Measurements from ENCODE around the gene DTWD1.

DNA sequence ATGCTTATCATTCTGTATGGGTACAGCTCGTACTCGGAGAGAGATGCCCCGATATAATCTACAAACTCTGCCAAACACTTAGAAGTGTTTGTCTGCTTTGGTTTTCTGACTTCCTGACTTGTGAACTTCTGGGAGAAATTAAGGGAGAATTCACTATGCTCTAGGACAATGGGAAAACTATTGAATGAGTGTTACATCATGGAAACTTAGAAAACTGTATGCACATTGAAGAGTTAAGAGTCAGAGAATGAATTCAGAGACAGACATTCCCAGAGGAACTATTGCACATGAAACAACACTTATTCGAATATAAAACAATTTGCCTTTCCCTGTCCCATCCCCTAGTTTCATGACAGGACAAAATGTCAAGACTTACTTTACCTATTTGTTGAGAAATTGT, 57.8 kb downstream of the DTWD1 start:
- TF ChIP-seq, protein P1, sequence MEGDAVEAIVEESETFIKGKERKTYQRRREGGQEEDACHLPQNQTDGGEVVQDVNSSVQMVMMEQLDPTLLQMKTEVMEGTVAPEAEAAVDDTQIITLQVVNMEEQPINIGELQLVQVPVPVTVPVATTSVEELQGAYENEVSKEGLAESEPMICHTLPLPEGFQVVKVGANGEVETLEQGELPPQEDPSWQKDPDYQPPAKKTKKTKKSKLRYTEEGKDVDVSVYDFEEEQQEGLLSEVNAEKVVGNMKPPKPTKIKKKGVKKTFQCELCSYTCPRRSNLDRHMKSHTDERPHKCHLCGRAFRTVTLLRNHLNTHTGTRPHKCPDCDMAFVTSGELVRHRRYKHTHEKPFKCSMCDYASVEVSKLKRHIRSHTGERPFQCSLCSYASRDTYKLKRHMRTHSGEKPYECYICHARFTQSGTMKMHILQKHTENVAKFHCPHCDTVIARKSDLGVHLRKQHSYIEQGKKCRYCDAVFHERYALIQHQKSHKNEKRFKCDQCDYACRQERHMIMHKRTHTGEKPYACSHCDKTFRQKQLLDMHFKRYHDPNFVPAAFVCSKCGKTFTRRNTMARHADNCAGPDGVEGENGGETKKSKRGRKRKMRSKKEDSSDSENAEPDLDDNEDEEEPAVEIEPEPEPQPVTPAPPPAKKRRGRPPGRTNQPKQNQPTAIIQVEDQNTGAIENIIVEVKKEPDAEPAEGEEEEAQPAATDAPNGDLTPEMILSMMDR (conservative IDR thresholded peaks at IDR 0.05; ENCODE audit: low read depth, low read length) = no peak
- TF ChIP-seq POLR2A (IDR thresholded peaks at IDR 0.05; ENCODE audit: low read depth, low read length) = no peak
- no peak for TF ChIP-seq ELK1 (IDR thresholded peaks at IDR 0.05; ENCODE audit: borderline replicate concordance, low read depth, low read length)
- no peak for TF ChIP-seq RAD21 (IDR thresholded peaks at IDR 0.05; ENCODE audit: low read length)
- no peak for TF ChIP-seq RFX5 (IDR thresholded peaks at IDR 0.05; ENCODE audit: low read depth, low read length)
- TF ChIP-seq MAZ (IDR thresholded peaks at IDR 0.05; ENCODE audit: borderline replicate concordance, low read depth, low read length) = no peak
